Measurements from ENCODE around the gene MYO15A.

GRCh38 chr17:18070861-18071340 is 37.7 kb upstream of the MYO15A start:
- TF ChIP-seq CTCF (IDR thresholded peaks at IDR 0.05 in 2 of 3, conservative IDR thresholded peaks at IDR 0.05 in 1 of 3; ENCODE audit: borderline replicate concordance in 1 of 3, insufficient read depth in 1 of 3, low read depth in 2 of 3, low read length in 2 of 3) = no peak
- TF ChIP-seq POLR2A (IDR thresholded peaks at IDR 0.05; ENCODE audit: borderline replicate concordance, extremely low read depth, insufficient read depth, insufficient read length) = no peak
- no peak for TF ChIP-seq EZH2 (IDR thresholded peaks at IDR 0.05)
- TF ChIP-seq EZH2phosphoT487 (IDR thresholded peaks at IDR 0.05; ENCODE audit: borderline replicate concordance) = no peak
- TF ChIP-seq JUND (IDR thresholded peaks at IDR 0.05) = no peak
- TF ChIP-seq SP1 (IDR thresholded peaks at IDR 0.05; ENCODE audit: low read depth) = no peak

Measured in HCT116 (cell line).